Kidney (tissue), 14 donors: Measurements from ENCODE around the gene LCAT. TPM values are rescaled to one million over a fixed set of nuclear protein-coding genes. Genes with fewer than 3 reads are reported as not detected.

Experiments
- DNase-seq, 5 donors: peaks; one replicate each; pipeline ENCODE4 v3.0.0-alpha.2; 2013 to 2020
- FAIRE-seq: peaks from 2 replicates; lab custom pipeline; 2012; peaks lifted over from hg19 to GRCh38; lab: Jason Lieb, UNC
- H3K27ac ChIP-seq, 2 donors: one replicate each; pipeline ENCODE4 v1.7.0; 2013; ENCODE audit warnings: low read depth in 2 of 2, low read length in 2 of 2, inconsistent platforms in 1 of 2
- H3K27me3 ChIP-seq: one replicate; pipeline ENCODE4 v1.7.1; 2013; ENCODE audit warnings: low read length, inconsistent platforms; ENCODE audit not compliant: control insufficient read depth, insufficient read depth
- H3K36me3 ChIP-seq, 3 donors: one replicate each; pipeline versions ENCODE4 v1.7.0 to v1.7.1; 2013; ENCODE audit warnings: low read length in 3 of 3, control low read depth in 1 of 3, inconsistent platforms in 1 of 3; ENCODE audit not compliant: insufficient read depth in 3 of 3, control insufficient read depth in 2 of 3
- H3K4me1 ChIP-seq, 3 donors: one replicate each; pipeline versions ENCODE4 v1.7.0 to v1.7.1; 2013; ENCODE audit warnings: low read length in 3 of 3, inconsistent platforms in 1 of 3, low read depth in 1 of 3; ENCODE audit not compliant: control insufficient read depth in 2 of 3, insufficient read depth in 2 of 3
- H3K4me3 ChIP-seq, 3 donors: one replicate each; pipeline versions ENCODE4 v1.7.0 to v1.8.1; 2013; ENCODE audit warnings: low read length in 3 of 3, control low read depth in 1 of 3, inconsistent platforms in 1 of 3
- H3K9ac ChIP-seq, 3 donors: one replicate each; pipeline versions ENCODE4 v1.7.0 to v1.7.1; 2013; ENCODE audit warnings: low read length in 3 of 3, control low read depth in 1 of 3, inconsistent platforms in 1 of 3
- H3K9me3 ChIP-seq, 3 donors: one replicate each; pipeline versions ENCODE4 v1.7.0 to v1.7.1; 2013; ENCODE audit warnings: low read length in 3 of 3, control low read depth in 1 of 3, inconsistent platforms in 1 of 3; ENCODE audit not compliant: control insufficient read depth in 2 of 3, insufficient read depth in 1 of 3
- intact Hi-C: fragments of 100-400 bp; cut with DNase I; formaldehyde crosslinking; loops from one replicate; pipeline ENCODE4 v1.11.1; 2022
- polyA plus RNA-seq: library from polyadenylated mRNA; stranded (reverse); fragments of 350-450 nt; fragmentation: Illumina TruSeq; extraction: RNeasy Lipid Tissue Mini Kit (QIAGEN cat#74804); gene quantifications from one replicate; pipeline ENCODE4 v1.2.3, GENCODE V29; 2014; ENCODE audit warnings: low read depth, low replicate concordance; ENCODE audit not compliant: insufficient read depth
- total RNA-seq: library from RNA; stranded (reverse); fragmentation: NEBNext Ultra II Directional; extraction: Animal tissue kit (Norgen Biotek cat#: 25700); gene quantifications from one replicate; pipeline ENCODE4 v1.2.1, GENCODE V29; 2021
- TF ChIP-seq, protein P1 (sequence below): IDR thresholded peaks from 3 replicates; pipeline ENCODE4 v1.5.1; 2012; ENCODE audit warnings: mild to moderate bottlenecking, moderate library complexity, borderline replicate concordance; ENCODE audit not compliant: insufficient read depth; ENCODE audit errors: extremely low read depth
- donor health status: control.
- donor health status: control.
- donor health status: control.
- donor health status: control.
- donor health status: control.
- donor health status: DM: yes; HTN: yes; CAD: no.
- donor health status: Normal renal cell carcinoma (clear cell type).

Gene LCAT
- total and polyA plus RNA-seq, 2 donors from 2014 or later = 10.2 to 27.4 TPM

DNA sequence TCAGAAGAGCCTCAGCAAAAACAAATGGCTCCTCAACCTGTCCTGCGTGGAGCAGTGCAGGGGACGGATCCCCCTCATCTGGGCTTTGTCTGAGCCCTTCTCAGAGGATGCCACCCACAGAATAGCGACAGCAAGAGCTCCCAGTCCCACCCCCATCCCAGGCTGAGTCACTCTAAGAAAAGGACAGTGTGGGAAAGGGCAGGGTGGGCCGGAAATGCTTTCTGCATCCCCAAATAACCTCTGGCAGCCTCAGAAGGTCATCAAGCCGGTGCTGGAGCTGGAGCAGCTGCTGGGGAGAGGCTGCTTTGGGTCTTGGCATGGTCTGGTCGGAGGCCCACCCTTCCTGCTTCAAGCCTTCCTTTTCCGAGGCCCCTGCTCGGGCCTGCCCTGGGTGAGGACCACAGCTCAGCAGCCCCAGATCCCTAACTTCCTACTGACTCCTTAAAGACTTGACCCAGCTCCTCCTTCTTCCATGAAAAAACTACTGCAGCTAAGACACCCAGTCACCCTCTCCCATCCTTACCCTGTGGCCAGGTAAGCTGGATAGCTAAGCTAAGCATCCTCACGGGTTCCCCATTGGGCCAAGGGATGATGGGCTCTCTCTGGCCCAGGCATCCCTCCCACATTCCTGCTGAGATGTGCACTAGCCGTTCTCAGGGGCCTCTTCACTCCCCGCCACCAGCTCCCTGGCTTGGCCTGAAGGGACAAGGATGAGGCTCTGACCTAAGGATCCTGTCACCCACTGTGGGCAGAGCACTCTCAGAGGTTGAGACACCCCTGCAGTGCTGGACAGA is 15.8 kb upstream of the LCAT start:
- Histone ChIP-seq H3K9ac (no peak overlapping the region), H3K36me3 (peaks cover 3 to 38% (median 10%) of the 10 kb centered on the region in 3 donors), H3K4me3 (no peak overlapping the region), H3K27ac (peak overlapping the region; percentile 48 to 58), H3K27me3 (no peaks in the 10 kb centered on the region), H3K4me1 (peaks cover 0 to 22% (median 9%) of the 10 kb centered on the region in 3 donors), H3K9me3 (no peaks in the 10 kb centered on the region)
- DNase-seq (peak in 1 of 5 donors; percentile 92), FAIRE-seq (no peak)
- intact Hi-C loops = no loop called here
- TF ChIP-seq, protein P1, sequence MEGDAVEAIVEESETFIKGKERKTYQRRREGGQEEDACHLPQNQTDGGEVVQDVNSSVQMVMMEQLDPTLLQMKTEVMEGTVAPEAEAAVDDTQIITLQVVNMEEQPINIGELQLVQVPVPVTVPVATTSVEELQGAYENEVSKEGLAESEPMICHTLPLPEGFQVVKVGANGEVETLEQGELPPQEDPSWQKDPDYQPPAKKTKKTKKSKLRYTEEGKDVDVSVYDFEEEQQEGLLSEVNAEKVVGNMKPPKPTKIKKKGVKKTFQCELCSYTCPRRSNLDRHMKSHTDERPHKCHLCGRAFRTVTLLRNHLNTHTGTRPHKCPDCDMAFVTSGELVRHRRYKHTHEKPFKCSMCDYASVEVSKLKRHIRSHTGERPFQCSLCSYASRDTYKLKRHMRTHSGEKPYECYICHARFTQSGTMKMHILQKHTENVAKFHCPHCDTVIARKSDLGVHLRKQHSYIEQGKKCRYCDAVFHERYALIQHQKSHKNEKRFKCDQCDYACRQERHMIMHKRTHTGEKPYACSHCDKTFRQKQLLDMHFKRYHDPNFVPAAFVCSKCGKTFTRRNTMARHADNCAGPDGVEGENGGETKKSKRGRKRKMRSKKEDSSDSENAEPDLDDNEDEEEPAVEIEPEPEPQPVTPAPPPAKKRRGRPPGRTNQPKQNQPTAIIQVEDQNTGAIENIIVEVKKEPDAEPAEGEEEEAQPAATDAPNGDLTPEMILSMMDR = no peak

DNA sequence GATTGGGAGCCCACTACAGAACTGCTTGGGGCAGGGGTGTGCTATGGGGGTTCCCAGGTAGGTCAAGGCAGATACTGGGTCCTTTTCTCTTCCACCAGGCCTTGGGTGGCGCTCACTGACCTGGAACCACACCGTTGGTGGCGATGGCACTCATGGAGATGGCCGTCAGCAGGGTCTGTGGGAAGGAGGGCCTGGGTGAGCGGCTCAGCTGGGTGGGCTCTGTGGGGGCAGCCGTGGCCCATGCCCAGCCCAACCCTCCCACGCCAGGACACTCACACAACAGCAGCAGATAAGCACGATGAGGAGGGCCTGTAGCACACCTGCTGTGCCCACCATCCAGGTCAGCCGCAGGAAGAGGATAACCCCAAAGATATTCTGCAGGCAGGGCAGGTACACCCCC is 13.7 kb upstream of the LCAT start:
- no peak for FAIRE-seq
- DNase-seq = no peak
- TF ChIP-seq, protein P1 = no peak
- intact Hi-C loops = no loop called here
- Histone ChIP-seq H3K27me3 (no peaks in the 10 kb centered on the region), H3K9ac (no peak overlapping the region), H3K36me3 (peaks cover 3 to 37% (median 12%) of the 10 kb centered on the region in 3 donors), H3K9me3 (no peaks in the 10 kb centered on the region), H3K4me1 (peaks cover 0 to 18% (median 9%) of the 10 kb centered on the region in 3 donors), H3K4me3 (no peak overlapping the region), H3K27ac (no peak overlapping the region)

- FAIRE-seq (no peak), DNase-seq (no peak)
- TF ChIP-seq, protein P1 = no peak
- Histone ChIP-seq H3K27ac (no peak overlapping the region), H3K4me3 (no peak overlapping the region), H3K9ac (no peak overlapping the region), H3K27me3 (no peaks in the 10 kb centered on the region), H3K9me3 (no peaks in the 10 kb centered on the region), H3K36me3 (peaks cover 0 to 36% (median 14%) of the 10 kb centered on the region in 3 donors), H3K4me1 (peaks cover 0 to 10% (median 4%) of the 10 kb centered on the region in 3 donors)
- intact Hi-C loops = no loop called here
These were observed 10.7 kb upstream of the LCAT start for GRCh38 chr16:67954421-67955196.
